Measurements from ENCODE around the gene INTS7.

INTS7 gene

DNA sequence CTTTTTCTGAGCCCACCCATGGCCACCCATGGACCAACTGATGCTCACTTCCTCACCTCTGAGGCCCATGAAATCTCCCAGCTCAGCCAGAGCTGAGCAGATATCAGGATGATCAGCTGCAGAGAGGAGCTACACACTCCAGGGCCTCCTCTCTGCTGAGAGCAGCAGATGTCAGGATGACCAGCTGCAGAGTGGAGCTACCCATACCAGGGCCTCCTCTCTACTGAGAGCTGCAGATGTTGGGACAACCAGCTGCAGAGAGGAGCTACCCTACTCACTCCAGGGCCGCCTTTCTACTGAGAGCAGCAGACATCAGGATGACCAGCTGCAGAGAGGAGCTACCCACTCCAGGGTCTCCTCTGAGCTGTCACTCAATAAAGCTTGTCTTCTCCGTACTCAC is 133.4 kb downstream of the INTS7 start:
- H3K36me3 ChIP-seq (ENCODE audit: control insufficient read depth in 5 of 5, insufficient read depth in 5 of 5, low read length in 5 of 5): no peaks in the 10 kb centered on the region
- H3K4me3 ChIP-seq (ENCODE audit: low read depth in 1 of 5, low read length in 5 of 5): no peak overlapping the region
- no peaks in the 10 kb centered on the region for H3K9me3 ChIP-seq (ENCODE audit: control insufficient read depth in 5 of 5, low read length in 5 of 5)
- peaks cover 0 to 5% (median 0%) of the 10 kb centered on the region in 5 donors for H3K4me1 ChIP-seq (ENCODE audit: control insufficient read depth in 5 of 5, insufficient read depth in 5 of 5, low read length in 5 of 5)
- H3K27me3 ChIP-seq (ENCODE audit: control insufficient read depth in 5 of 5, insufficient read depth in 4 of 5, low read length in 5 of 5): no peaks in the 10 kb centered on the region
- no peak overlapping the region for H3K9ac ChIP-seq (ENCODE audit: low read length in 5 of 5)
- no peak overlapping the region for H3K27ac ChIP-seq (ENCODE audit: low read depth, low read length)

DNA sequence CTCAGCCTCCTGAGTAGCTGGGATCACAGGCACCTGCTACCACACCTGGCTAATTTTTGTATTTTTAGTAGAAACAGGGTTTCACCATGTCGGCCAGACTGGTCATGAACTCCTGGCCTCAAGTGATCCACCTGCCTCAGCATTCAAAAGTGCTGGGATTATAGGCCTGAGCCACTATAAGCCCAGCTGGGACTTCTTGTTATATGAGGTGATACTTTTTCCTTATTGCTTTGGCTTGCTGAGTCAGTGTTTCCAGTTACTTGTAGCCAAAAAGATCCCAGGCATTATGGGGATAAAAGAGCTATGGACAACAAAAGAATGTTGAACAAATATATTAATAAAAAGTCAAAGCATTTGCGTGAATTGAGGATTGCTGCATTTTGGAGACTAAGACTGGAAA is 134.9 kb downstream of the INTS7 start:
- Histone ChIP-seq H3K4me1 (ENCODE audit: control insufficient read depth in 5 of 5, insufficient read depth in 5 of 5, low read length in 5 of 5) (peaks cover 0 to 5% (median 0%) of the 10 kb centered on the region in 5 donors), H3K4me3 (ENCODE audit: low read depth in 1 of 5, low read length in 5 of 5) (no peak overlapping the region), H3K36me3 (ENCODE audit: control insufficient read depth in 5 of 5, insufficient read depth in 5 of 5, low read length in 5 of 5) (no peaks in the 10 kb centered on the region), H3K27me3 (ENCODE audit: control insufficient read depth in 5 of 5, insufficient read depth in 4 of 5, low read length in 5 of 5) (no peaks in the 10 kb centered on the region), H3K27ac (ENCODE audit: low read depth, low read length) (no peak overlapping the region), H3K9ac (ENCODE audit: low read length in 5 of 5) (no peak overlapping the region), H3K9me3 (ENCODE audit: control insufficient read depth in 5 of 5, low read length in 5 of 5) (no peaks in the 10 kb centered on the region)

DNA sequence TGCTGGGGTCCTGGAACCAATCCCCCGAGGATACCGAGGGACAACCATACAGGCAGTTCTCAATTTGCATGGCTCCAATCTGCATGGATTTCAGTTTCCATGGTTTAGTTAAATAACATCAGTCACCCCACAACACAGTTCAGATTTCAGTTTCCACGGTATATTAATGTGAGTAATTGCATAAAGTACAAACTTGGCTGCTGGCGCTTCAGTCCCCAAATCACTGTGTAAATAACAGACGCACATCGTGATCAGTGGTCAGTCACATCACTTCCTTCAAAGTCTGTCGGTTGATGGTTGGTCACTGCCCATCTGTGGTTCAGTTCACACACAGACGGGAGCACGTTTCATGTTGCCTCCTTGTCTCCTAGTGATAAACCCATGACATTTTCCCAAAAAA is 138.4 kb downstream of the INTS7 start:
- H3K27ac ChIP-seq (ENCODE audit: low read depth, low read length): no peak overlapping the region
- H3K4me1 ChIP-seq (ENCODE audit: control insufficient read depth in 5 of 5, insufficient read depth in 5 of 5, low read length in 5 of 5): peaks cover 0 to 21% (median 7%) of the 10 kb centered on the region in 5 donors
- no peaks in the 10 kb centered on the region for H3K9me3 ChIP-seq (ENCODE audit: control insufficient read depth in 5 of 5, low read length in 5 of 5)
- no peak overlapping the region for H3K4me3 ChIP-seq (ENCODE audit: low read depth in 1 of 5, low read length in 5 of 5)
- no peaks in the 10 kb centered on the region for H3K36me3 ChIP-seq (ENCODE audit: control insufficient read depth in 5 of 5, insufficient read depth in 5 of 5, low read length in 5 of 5)
- H3K27me3 ChIP-seq (ENCODE audit: control insufficient read depth in 5 of 5, insufficient read depth in 4 of 5, low read length in 5 of 5): no peaks in the 10 kb centered on the region
- no peak overlapping the region for H3K9ac ChIP-seq (ENCODE audit: low read length in 5 of 5)

DNA sequence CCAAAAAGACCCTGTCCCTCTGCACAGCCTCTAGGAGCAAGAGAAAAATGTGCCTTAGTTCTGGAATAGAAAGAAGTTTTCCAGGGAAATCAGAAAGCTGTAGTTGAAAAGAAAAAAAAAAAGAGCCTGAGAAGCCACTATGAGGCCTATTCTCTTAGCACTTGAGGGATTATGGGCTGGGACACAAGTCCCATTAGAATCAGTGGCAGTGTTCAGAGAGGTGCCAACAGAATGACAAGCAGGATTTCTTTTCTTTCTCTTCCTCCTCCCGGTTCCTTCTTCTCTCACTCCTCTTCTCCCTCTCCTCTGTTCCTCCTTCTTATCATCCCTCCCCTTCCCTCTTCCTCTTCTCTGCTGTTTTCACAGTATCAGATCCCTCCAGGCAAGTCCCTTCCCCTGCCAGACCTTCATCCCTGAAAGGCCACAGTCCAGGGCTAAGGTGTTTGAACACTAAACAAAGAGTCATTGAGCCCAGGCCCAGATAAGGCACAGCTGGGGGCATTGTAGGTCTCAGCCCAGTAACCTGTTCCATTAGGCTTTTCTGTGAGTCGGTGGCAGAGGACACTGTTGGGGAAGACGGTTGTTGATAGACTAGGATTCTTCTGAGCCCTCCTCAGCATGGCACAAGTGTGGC is 140.1 kb downstream of the INTS7 start:
- no peaks in the 10 kb centered on the region for H3K9me3 ChIP-seq (ENCODE audit: control insufficient read depth in 5 of 5, low read length in 5 of 5)
- H3K27me3 ChIP-seq (ENCODE audit: control insufficient read depth in 5 of 5, insufficient read depth in 4 of 5, low read length in 5 of 5): no peaks in the 10 kb centered on the region
- H3K4me3 ChIP-seq (ENCODE audit: low read depth in 1 of 5, low read length in 5 of 5): no peak overlapping the region
- no peaks in the 10 kb centered on the region for H3K36me3 ChIP-seq (ENCODE audit: control insufficient read depth in 5 of 5, insufficient read depth in 5 of 5, low read length in 5 of 5)
- H3K4me1 ChIP-seq (ENCODE audit: control insufficient read depth in 5 of 5, insufficient read depth in 5 of 5, low read length in 5 of 5): peaks cover 0 to 22% (median 7%) of the 10 kb centered on the region in 5 donors
- no peak overlapping the region for H3K9ac ChIP-seq (ENCODE audit: low read length in 5 of 5)
- H3K27ac ChIP-seq (ENCODE audit: low read depth, low read length): no peak overlapping the region

DNA sequence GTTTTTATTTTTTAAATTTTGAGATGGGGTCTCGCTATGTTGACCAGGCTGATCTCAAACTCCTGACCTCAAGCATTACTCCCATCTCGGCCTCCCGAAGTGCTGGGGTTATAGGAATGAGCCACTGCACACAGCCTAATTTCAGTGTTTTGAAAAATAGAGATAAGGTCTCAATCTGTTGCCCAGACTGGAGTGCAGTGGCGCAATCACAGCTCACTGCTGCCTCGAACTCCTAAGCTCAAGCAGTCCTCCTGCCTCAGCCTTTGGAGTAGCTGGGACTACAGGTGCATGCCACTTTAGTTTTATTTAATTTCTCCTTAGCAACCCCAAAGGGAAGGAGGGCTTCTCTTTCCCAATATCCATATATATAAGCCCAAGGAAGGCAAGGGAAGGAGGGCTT is 141.0 kb downstream of the INTS7 start:
- H3K27ac ChIP-seq (ENCODE audit: low read depth, low read length): no peak overlapping the region
- H3K9ac ChIP-seq (ENCODE audit: low read length in 5 of 5): no peak overlapping the region
- no peaks in the 10 kb centered on the region for H3K27me3 ChIP-seq (ENCODE audit: control insufficient read depth in 5 of 5, insufficient read depth in 4 of 5, low read length in 5 of 5)
- no peaks in the 10 kb centered on the region for H3K9me3 ChIP-seq (ENCODE audit: control insufficient read depth in 5 of 5, low read length in 5 of 5)
- peaks cover 0 to 22% (median 7%) of the 10 kb centered on the region in 5 donors for H3K4me1 ChIP-seq (ENCODE audit: control insufficient read depth in 5 of 5, insufficient read depth in 5 of 5, low read length in 5 of 5)
- H3K36me3 ChIP-seq (ENCODE audit: control insufficient read depth in 5 of 5, insufficient read depth in 5 of 5, low read length in 5 of 5): no peaks in the 10 kb centered on the region
- no peak overlapping the region for H3K4me3 ChIP-seq (ENCODE audit: low read depth in 1 of 5, low read length in 5 of 5)

DNA sequence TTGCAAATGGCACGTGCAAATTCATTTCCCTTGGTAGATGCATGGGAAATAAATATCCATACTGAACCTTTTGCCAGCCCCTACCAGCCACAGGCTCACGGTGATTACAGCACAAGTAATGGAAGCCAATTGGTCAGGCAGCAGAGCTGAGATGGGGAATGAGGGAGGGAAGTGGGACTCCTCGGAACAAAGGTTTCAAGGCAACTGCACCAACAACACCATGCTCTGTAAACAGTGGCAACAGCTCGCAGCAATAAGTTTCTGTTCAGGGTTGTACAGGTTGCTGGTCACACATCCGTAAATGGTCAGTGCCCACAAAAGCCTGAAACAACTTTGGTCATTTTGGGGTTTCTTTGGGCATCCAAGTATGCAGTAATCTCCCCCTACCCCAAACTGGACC is 142.1 kb downstream of the INTS7 start:
- Histone ChIP-seq H3K4me3 (ENCODE audit: low read depth in 1 of 5, low read length in 5 of 5) (no peak overlapping the region), H3K9ac (ENCODE audit: low read length in 5 of 5) (no peak overlapping the region), H3K27ac (ENCODE audit: low read depth, low read length) (no peak overlapping the region), H3K4me1 (ENCODE audit: control insufficient read depth in 5 of 5, insufficient read depth in 5 of 5, low read length in 5 of 5) (peaks cover 0 to 22% (median 7%) of the 10 kb centered on the region in 5 donors), H3K36me3 (ENCODE audit: control insufficient read depth in 5 of 5, insufficient read depth in 5 of 5, low read length in 5 of 5) (no peaks in the 10 kb centered on the region), H3K9me3 (ENCODE audit: control insufficient read depth in 5 of 5, low read length in 5 of 5) (no peaks in the 10 kb centered on the region), H3K27me3 (ENCODE audit: control insufficient read depth in 5 of 5, insufficient read depth in 4 of 5, low read length in 5 of 5) (no peaks in the 10 kb centered on the region)

DNA sequence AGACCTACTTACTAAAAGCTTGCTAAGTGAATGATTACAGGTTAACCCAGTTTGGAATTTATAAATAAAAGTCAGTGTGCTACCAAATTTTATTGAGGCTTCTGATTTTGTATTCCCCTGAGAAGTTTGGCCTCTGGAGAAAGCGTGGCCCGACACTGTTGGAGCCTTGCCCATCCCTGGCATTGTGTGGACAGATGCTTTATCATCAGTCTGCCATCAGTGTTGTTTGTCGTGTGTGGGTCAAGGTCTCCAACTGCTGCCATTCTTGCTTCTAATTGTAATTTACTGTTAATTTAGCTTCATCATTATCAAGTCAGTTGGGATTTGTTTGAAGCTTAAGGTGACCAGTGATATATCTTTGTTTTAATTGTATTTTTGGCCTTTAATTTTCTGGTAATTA is 142.8 kb downstream of the INTS7 start:
- peaks cover 0 to 26% (median 7%) of the 10 kb centered on the region in 5 donors for H3K4me1 ChIP-seq (ENCODE audit: control insufficient read depth in 5 of 5, insufficient read depth in 5 of 5, low read length in 5 of 5)
- H3K36me3 ChIP-seq (ENCODE audit: control insufficient read depth in 5 of 5, insufficient read depth in 5 of 5, low read length in 5 of 5): no peaks in the 10 kb centered on the region
- no peak overlapping the region for H3K27ac ChIP-seq (ENCODE audit: low read depth, low read length)
- no peaks in the 10 kb centered on the region for H3K27me3 ChIP-seq (ENCODE audit: control insufficient read depth in 5 of 5, insufficient read depth in 4 of 5, low read length in 5 of 5)
- no peaks in the 10 kb centered on the region for H3K9me3 ChIP-seq (ENCODE audit: control insufficient read depth in 5 of 5, low read length in 5 of 5)
- no peak overlapping the region for H3K4me3 ChIP-seq (ENCODE audit: low read depth in 1 of 5, low read length in 5 of 5)
- no peak overlapping the region for H3K9ac ChIP-seq (ENCODE audit: low read length in 5 of 5)

DNA sequence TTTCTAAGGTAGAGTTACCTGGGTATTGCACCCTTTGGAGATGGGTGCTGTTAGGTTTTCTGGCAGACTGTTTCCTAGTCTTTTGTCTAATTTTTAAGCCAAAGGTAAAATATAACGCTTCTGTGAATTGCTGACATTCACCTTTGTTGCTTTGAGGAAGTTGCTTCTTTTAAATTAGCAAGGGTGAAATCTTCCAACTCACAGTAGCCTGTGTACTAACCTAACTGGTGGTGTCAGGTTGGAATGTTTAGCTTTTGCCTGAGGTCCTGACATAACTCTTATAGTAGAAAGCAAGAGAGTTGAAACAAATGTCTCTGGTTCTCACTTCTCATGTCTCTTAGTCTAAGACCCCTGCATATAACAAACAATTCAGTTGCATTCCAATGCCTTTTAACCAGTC is 143.6 kb downstream of the INTS7 start:
- Histone ChIP-seq H3K9ac (ENCODE audit: low read length in 5 of 5) (no peak overlapping the region), H3K4me3 (ENCODE audit: low read depth in 1 of 5, low read length in 5 of 5) (no peak overlapping the region), H3K9me3 (ENCODE audit: control insufficient read depth in 5 of 5, low read length in 5 of 5) (no peaks in the 10 kb centered on the region), H3K4me1 (ENCODE audit: control insufficient read depth in 5 of 5, insufficient read depth in 5 of 5, low read length in 5 of 5) (peaks cover 0 to 32% (median 11%) of the 10 kb centered on the region in 5 donors), H3K36me3 (ENCODE audit: control insufficient read depth in 5 of 5, insufficient read depth in 5 of 5, low read length in 5 of 5) (no peaks in the 10 kb centered on the region), H3K27ac (ENCODE audit: low read depth, low read length) (no peak overlapping the region), H3K27me3 (ENCODE audit: control insufficient read depth in 5 of 5, insufficient read depth in 4 of 5, low read length in 5 of 5) (no peaks in the 10 kb centered on the region)

Measured in subcutaneous abdominal adipose tissue (tissue), 5 donors.